Measurements from ENCODE around the gene TPM1.

Gene TPM1

DNA sequence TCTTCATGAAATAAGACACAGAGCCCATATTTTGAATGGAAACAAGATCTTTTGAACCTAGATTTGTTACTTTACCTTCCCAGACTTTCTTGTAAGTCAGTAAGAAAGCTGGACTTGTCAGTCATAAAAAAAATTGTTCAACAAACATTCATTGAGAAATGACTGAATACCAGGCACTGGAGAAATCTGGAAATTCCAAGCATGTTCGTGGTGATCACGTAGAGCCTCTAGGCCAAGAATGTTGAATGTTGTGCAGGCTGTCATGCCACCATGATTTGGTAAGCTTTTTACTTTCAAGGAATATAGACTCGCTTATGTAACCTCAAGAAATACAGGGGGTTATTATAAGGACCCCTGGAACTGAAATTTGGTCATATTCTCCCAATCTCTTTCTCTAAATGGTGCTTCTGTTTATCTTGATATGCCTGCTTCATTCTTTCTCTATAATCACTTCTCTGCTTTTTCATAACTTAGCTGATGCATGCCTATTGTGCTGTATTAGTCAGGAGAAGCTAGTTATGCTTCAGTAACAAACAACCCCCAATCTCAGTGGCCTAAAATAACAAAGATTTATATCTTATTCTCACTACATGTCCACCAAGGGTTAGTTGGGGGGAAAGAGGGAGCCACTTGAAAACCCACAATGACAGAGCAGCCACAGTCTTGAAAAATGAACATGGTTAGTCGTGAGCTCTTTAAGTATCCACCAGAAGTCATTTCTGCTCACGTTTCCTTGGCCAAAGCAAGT is 3.4 kb upstream of the TPM1 start:
- in situ Hi-C loops (cut with HindIII; ENCODE audit: low sequenced_read_pairs), result no loop called here
- DNase-seq (ENCODE audit: low read depth), result no peak
- H3K4me3 ChIP-seq (ENCODE audit: low read depth, low read length), result no peak overlapping the region
- TF ChIP-seq, protein P1, sequence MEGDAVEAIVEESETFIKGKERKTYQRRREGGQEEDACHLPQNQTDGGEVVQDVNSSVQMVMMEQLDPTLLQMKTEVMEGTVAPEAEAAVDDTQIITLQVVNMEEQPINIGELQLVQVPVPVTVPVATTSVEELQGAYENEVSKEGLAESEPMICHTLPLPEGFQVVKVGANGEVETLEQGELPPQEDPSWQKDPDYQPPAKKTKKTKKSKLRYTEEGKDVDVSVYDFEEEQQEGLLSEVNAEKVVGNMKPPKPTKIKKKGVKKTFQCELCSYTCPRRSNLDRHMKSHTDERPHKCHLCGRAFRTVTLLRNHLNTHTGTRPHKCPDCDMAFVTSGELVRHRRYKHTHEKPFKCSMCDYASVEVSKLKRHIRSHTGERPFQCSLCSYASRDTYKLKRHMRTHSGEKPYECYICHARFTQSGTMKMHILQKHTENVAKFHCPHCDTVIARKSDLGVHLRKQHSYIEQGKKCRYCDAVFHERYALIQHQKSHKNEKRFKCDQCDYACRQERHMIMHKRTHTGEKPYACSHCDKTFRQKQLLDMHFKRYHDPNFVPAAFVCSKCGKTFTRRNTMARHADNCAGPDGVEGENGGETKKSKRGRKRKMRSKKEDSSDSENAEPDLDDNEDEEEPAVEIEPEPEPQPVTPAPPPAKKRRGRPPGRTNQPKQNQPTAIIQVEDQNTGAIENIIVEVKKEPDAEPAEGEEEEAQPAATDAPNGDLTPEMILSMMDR (IDR thresholded peaks at IDR 0.05; ENCODE audit: low read depth, low read length, missing control alignments), result no peak

DNA sequence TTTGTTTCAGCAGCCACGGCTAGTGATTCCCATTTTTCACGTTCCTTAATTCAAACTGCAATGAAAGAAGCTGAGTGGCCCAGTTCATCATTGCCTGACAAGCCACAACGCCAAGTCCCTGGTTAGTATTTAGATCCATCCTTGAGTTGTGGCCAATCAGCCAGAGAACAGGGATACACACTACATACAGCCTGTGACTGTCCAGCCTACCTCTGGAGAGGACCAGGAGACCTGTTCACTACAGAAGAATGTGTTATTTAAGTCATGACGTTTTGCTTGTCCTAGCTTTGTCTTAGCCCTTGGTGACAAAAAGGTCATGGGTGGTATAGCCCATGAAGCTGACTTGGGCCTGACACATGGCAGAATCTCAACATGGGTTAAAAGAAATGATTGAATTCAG is 2.7 kb upstream of the TPM1 start:
- no peak overlapping the region for H3K4me3 ChIP-seq (ENCODE audit: low read depth, low read length)
- in situ Hi-C loops (cut with HindIII; ENCODE audit: low sequenced_read_pairs), result loop anchor here (10.0 kb wide), 1 partner anchor 155 kb away; no protein-coding TSS in a partner anchor
- no peak for DNase-seq (ENCODE audit: low read depth)
- TF ChIP-seq, protein P1 (IDR thresholded peaks at IDR 0.05; ENCODE audit: low read depth, low read length, missing control alignments), result no peak

DNA sequence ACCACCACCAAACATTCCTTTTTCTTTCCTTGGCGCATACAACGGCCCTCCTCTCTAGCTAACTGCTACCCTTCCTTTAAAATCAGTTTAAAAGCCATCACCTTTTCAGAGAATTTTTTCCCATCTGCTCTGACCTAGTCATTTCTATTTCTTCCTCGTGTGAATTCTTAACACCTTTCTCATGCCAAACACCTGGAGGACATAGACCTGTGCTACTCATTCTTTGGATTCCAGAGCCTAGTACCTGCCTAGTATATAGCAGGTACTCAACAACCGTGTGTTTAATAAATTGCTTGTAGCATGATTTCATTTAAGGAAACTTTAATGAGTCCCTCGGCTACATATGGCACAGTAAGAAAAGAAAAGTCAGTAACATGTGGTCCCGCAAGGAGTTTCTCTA is 2.0 kb upstream of the TPM1 start:
- TF ChIP-seq, protein P1 (IDR thresholded peaks at IDR 0.05; ENCODE audit: low read depth, low read length, missing control alignments), result no peak
- in situ Hi-C loops (cut with HindIII; ENCODE audit: low sequenced_read_pairs), result loop anchor here (10.0 kb wide), 1 partner anchor 156 kb away; no protein-coding TSS in a partner anchor
- no peak for DNase-seq (ENCODE audit: low read depth)
- no peak overlapping the region for H3K4me3 ChIP-seq (ENCODE audit: low read depth, low read length)

DNA sequence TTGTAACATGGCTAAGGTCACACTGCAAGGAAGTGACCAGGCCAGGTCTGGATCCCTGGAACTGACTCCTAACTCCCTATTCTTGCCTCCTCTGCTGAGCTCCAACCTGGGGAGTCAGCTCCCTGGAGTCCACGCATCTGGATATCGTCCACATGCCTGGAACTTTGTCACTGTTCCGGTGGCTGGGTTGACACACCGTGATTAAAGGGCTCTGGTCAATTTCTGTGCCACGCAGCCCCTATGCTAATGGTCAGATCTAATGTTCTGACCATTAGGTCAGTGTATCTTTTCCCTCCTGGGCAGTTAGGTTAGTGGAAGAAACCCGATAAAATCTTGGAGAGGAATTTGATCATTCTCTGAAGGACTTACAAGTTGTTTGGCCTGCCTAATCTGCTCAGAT is 1.6 kb upstream of the TPM1 start:
- TF ChIP-seq, protein P1 (IDR thresholded peaks at IDR 0.05; ENCODE audit: low read depth, low read length, missing control alignments), result no peak
- no peak for DNase-seq (ENCODE audit: low read depth)
- no peak overlapping the region for H3K4me3 ChIP-seq (ENCODE audit: low read depth, low read length)
- in situ Hi-C loops (cut with HindIII; ENCODE audit: low sequenced_read_pairs), result loop anchor here (10.0 kb wide), 1 partner anchor 156 kb away; no protein-coding TSS in a partner anchor

DNA sequence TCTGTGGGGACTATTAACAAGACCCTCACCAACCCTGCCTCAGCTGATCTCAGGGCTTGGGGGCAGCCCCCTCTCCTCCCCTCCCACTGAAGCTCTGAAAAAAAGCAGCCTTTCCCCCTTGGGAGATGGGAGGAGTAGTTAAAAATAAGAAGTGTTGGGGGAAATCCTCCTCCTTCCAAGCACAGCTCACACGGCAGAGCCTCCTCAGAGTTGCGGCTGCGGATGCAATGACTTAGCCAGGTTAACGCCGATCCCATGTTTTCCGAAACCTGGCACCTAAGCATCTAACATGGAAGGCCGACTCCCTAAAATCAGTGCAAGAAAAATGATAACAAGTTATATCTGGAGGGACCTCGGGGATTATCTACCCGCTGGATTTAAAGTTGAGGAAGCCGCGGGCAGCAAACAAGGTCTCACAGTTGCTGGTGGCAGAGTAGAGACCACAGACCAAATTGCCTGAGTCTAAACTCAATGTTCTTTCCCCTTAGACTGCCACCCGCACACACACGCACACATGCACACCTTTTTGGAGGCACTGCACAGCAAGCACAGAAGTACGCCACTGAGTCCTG is 1.1 kb upstream of the TPM1 start:
- in situ Hi-C loops (cut with HindIII; ENCODE audit: low sequenced_read_pairs), result loop anchor here (10.0 kb wide), 1 partner anchor 157 kb away; no protein-coding TSS in a partner anchor
- DNase-seq (ENCODE audit: low read depth), result no peak
- TF ChIP-seq, protein P1 (IDR thresholded peaks at IDR 0.05; ENCODE audit: low read depth, low read length, missing control alignments), result no peak
- peak overlapping the region; percentile 97 for H3K4me3 ChIP-seq (ENCODE audit: low read depth, low read length)

DNA sequence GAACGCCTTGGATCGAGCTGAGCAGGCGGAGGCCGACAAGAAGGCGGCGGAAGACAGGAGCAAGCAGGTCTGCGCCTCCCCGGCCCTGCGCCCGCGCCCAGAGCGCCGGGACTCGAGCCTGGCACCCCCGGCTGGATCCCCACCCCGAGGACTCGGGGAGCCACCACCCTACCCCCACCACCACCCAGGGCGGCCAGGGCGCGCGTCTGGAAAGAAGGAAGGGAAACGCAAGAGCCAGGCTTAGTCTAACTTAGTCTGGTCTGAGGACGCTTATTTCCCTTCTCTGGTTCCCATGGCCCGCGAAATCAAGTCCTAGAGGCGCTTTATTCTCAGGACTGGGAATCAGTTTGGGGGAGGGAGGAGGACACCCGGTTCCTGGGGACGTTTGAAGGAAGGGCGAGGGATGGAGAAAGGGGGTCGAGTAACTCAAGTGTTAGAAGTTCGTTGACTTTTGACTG is 359 bp downstream of the TPM1 start:
- TF ChIP-seq, protein P1 (IDR thresholded peaks at IDR 0.05; ENCODE audit: low read depth, low read length, missing control alignments), result no peak
- in situ Hi-C loops (cut with HindIII; ENCODE audit: low sequenced_read_pairs), result loop anchor here (10.0 kb wide), 1 partner anchor 158 kb away; no protein-coding TSS in a partner anchor
- DNase-seq (ENCODE audit: low read depth), result no peak
- H3K4me3 ChIP-seq (ENCODE audit: low read depth, low read length), result peak overlapping the region; percentile 97

Data from astrocyte of the cerebellum (primary cell).